ENCODE data around the gene IMPDH1.

IMPDH1 gene

GRCh38 chr7:128351296-128352152 is 58.3 kb downstream of the IMPDH1 start:
- no peak overlapping the region for H3K9ac ChIP-seq (ENCODE audit: low read length)
- H3K36me3 ChIP-seq (ENCODE audit: control insufficient read depth, insufficient read depth, low read length, severe bottlenecking) = no peaks in the 10 kb centered on the region
- H3K9me3 ChIP-seq (ENCODE audit: control insufficient read depth, low read length) = no peaks in the 10 kb centered on the region
- H3K4me3 ChIP-seq (ENCODE audit: low read length) = no peak overlapping the region
- H3K27me3 ChIP-seq (replicated peaks; ENCODE audit: control insufficient read depth, insufficient read depth, low read length) = peaks cover 40% of the 10 kb centered on the region
- H3K4me1 ChIP-seq (ENCODE audit: control insufficient read depth, insufficient read depth, low read length) = no peaks in the 10 kb centered on the region
- no peak for DNase-seq (ENCODE audit: low read depth)

GRCh38 chr7:128350708-128351295 is 59.0 kb downstream of the IMPDH1 start:
- no peak for DNase-seq (ENCODE audit: low read depth)

GRCh38 chr7:128349466-128349825 is 60.3 kb downstream of the IMPDH1 start:
- Histone ChIP-seq H3K4me3 (ENCODE audit: low read length) (no peak overlapping the region), H3K4me1 (ENCODE audit: control insufficient read depth, insufficient read depth, low read length) (no peaks in the 10 kb centered on the region), H3K36me3 (ENCODE audit: control insufficient read depth, insufficient read depth, low read length, severe bottlenecking) (no peaks in the 10 kb centered on the region), H3K27me3 (replicated peaks; ENCODE audit: control insufficient read depth, insufficient read depth, low read length) (peaks cover 40% of the 10 kb centered on the region), H3K9ac (ENCODE audit: low read length) (no peak overlapping the region), H3K9me3 (ENCODE audit: control insufficient read depth, low read length) (no peaks in the 10 kb centered on the region)
- DNase-seq (ENCODE audit: low read depth) = peak; percentile 44

More at GRCh38 chr7:128350708-128351295, 59.0 kb downstream of the IMPDH1 start:
- H3K27me3 ChIP-seq (replicated peaks; ENCODE audit: control insufficient read depth, insufficient read depth, low read length) = peaks cover 40% of the 10 kb centered on the region
- no peak overlapping the region for H3K4me3 ChIP-seq (ENCODE audit: low read length)
- H3K9ac ChIP-seq (ENCODE audit: low read length) = no peak overlapping the region
- no peaks in the 10 kb centered on the region for H3K9me3 ChIP-seq (ENCODE audit: control insufficient read depth, low read length)
- no peaks in the 10 kb centered on the region for H3K36me3 ChIP-seq (ENCODE audit: control insufficient read depth, insufficient read depth, low read length, severe bottlenecking)
- H3K4me1 ChIP-seq (ENCODE audit: control insufficient read depth, insufficient read depth, low read length) = no peaks in the 10 kb centered on the region

- peaks cover 7% of the 10 kb centered on the region for H3K4me1 ChIP-seq (ENCODE audit: control insufficient read depth, insufficient read depth, low read length)
- peak; percentile 72 for DNase-seq (ENCODE audit: low read depth)
Measured at GRCh38 chr7:128347647-128348097, 62.1 kb downstream of the IMPDH1 start.

GRCh38 chr7:128344431-128344774 is 65.4 kb downstream of the IMPDH1 start:
- H3K9ac ChIP-seq (ENCODE audit: low read length) = peak overlapping the region; percentile 98
- DNase-seq (ENCODE audit: low read depth) = no peak
- peaks cover 29% of the 10 kb centered on the region for H3K4me1 ChIP-seq (ENCODE audit: control insufficient read depth, insufficient read depth, low read length)
- no peak overlapping the region for H3K4me3 ChIP-seq (ENCODE audit: low read length)
- no peaks in the 10 kb centered on the region for H3K9me3 ChIP-seq (ENCODE audit: control insufficient read depth, low read length)
- H3K27me3 ChIP-seq (replicated peaks; ENCODE audit: control insufficient read depth, insufficient read depth, low read length) = peaks cover 12% of the 10 kb centered on the region
- peaks cover 5% of the 10 kb centered on the region for H3K36me3 ChIP-seq (ENCODE audit: control insufficient read depth, insufficient read depth, low read length, severe bottlenecking)

More at GRCh38 chr7:128347647-128348097, 62.1 kb downstream of the IMPDH1 start:
- Histone ChIP-seq H3K4me3 (ENCODE audit: low read length) (no peak overlapping the region), H3K9ac (ENCODE audit: low read length) (no peak overlapping the region), H3K36me3 (ENCODE audit: control insufficient read depth, insufficient read depth, low read length, severe bottlenecking) (no peaks in the 10 kb centered on the region), H3K9me3 (ENCODE audit: control insufficient read depth, low read length) (no peaks in the 10 kb centered on the region), H3K27me3 (replicated peaks; ENCODE audit: control insufficient read depth, insufficient read depth, low read length) (peaks cover 26% of the 10 kb centered on the region)

GRCh38 chr7:128343554-128344430 is 66.0 kb downstream of the IMPDH1 start, which contains the start of gene RBM28:
RBM28 (minus strand) TSS chr7:128343908; CDS start chr7:128343793, 115 bp downstream.
- peaks cover 6% of the 10 kb centered on the region for H3K27me3 ChIP-seq (replicated peaks; ENCODE audit: control insufficient read depth, insufficient read depth, low read length)

More at GRCh38 chr7:128343554-128344430, 66.0 kb downstream of the IMPDH1 start, which contains the start of gene RBM28:
- DNase-seq (ENCODE audit: low read depth) = peak; percentile 97
- H3K36me3 ChIP-seq (ENCODE audit: control insufficient read depth, insufficient read depth, low read length, severe bottlenecking) = peaks cover 11% of the 10 kb centered on the region
- peaks cover 29% of the 10 kb centered on the region for H3K4me1 ChIP-seq (ENCODE audit: control insufficient read depth, insufficient read depth, low read length)
- H3K4me3 ChIP-seq (ENCODE audit: low read length) = peak within 1 kb of the TSS; percentile 99
- peak within 1 kb of the TSS; percentile 98 for H3K9ac ChIP-seq (ENCODE audit: low read length)
- no peaks in the 10 kb centered on the region for H3K9me3 ChIP-seq (ENCODE audit: control insufficient read depth, low read length)
